HUES48 (cell line): ENCODE measurements around the gene POTEH.
"Not testable (repeated sequence)": the region's sequence is repeated elsewhere in the genome, so short reads cannot be mapped to it uniquely, and the experiment has no call there.

Source experiments
- H3K27ac ChIP-seq: one replicate; pipeline ENCODE4 v1.7.0; 2013; ENCODE audit warnings: low read depth, low read length, inconsistent platforms
- H3K27me3 ChIP-seq: 2 replicates; pipeline ENCODE4 v1.6.1; 2013; ENCODE audit warnings: mild to moderate bottlenecking, low read length; ENCODE audit not compliant: control insufficient read depth, insufficient read depth
- H3K36me3 ChIP-seq: 2 replicates; pipeline ENCODE4 v1.6.1; 2013; ENCODE audit warnings: low read length; ENCODE audit not compliant: control insufficient read depth, insufficient read depth
- H3K4me1 ChIP-seq: 2 replicates; pipeline ENCODE4 v1.6.1; 2013; ENCODE audit warnings: mild to moderate bottlenecking, low read length; ENCODE audit not compliant: control insufficient read depth, insufficient read depth
- H3K4me3 ChIP-seq: 2 replicates; pipeline ENCODE4 v1.5.1; 2013; ENCODE audit warnings: mild to moderate bottlenecking, low read depth, low read length
- H3K9ac ChIP-seq: 2 replicates; pipeline ENCODE4 v1.6.1; 2013; ENCODE audit warnings: mild to moderate bottlenecking, low read depth, low read length, moderate library complexity
- H3K9me3 ChIP-seq: 2 replicates; pipeline ENCODE4 v1.6.1; 2013; ENCODE audit warnings: low read length; ENCODE audit not compliant: control insufficient read depth, insufficient read depth

POTEH gene

DNA sequence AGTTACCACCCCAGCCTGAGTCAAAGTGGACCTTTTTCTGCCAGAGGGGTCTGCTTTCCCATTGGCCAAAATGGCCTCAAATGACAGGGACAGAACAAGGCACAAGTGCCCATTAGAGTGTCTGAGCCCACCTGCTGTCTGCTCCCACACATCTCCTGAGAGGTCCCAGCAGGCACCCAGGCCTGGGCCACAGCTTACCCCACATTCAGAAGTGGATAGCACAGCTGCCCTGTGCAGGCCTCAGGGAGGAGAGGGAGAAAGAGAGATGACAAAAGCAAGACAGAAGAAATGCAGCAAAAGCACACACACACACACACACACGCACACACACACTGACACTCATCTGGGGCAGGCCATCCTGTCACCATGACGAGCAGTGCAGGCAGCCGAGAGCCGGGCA lies 4.2 kb upstream of the POTEH start:
- not testable (repeated sequence) for H3K4me3 ChIP-seq, H3K27ac ChIP-seq, H3K9ac ChIP-seq, H3K36me3 ChIP-seq, H3K4me1 ChIP-seq, H3K9me3 ChIP-seq, H3K27me3 ChIP-seq

DNA sequence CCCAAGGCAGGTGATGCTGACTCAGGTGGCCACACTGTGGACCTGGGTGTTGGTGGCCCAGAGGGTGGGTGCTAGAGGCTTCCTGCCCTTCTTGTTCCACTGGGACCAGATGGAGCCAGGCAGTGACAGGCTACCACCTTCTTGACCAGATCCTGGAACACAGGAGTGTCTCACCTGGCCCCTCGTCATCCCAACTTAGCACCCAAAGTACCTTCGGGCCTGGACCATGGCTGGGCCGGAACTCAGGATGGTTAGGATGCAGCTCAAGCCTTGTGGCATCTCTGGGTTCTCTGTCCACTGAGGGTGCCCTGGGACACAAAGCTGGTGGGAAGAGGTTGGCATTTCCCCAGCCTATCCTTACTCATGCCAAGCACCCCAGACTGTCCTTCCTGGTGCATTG lies 2.7 kb upstream of the POTEH start:
- not testable (repeated sequence) for H3K9ac ChIP-seq, H3K36me3 ChIP-seq, H3K4me1 ChIP-seq, H3K27me3 ChIP-seq, H3K27ac ChIP-seq, H3K4me3 ChIP-seq
- peaks cover 10% of the 10 kb centered on the region for H3K9me3 ChIP-seq

DNA sequence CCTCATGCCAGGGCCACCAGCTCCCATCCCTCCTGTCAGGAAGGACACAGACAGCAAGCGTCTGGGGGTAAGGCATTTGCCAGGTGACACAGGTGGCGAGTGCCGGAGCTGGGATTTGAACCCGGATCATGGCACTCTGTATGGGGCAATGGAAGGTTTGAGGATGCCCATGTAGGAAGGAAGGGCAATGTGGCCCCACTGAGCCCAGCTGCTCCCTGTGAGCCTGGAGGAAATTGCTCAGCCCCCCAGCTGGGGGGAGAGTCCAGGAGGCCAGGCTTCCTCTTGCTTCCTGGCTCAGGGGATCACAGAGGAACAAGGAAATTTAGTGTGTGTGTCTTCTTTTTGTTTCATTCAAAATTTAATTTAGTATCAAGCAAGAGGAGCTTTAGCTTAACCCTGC lies 2.1 kb upstream of the POTEH start:
- peaks cover 10% of the 10 kb centered on the region for H3K9me3 ChIP-seq
- not testable (repeated sequence) for H3K36me3 ChIP-seq, H3K9ac ChIP-seq, H3K4me3 ChIP-seq, H3K27ac ChIP-seq, H3K27me3 ChIP-seq, H3K4me1 ChIP-seq

DNA sequence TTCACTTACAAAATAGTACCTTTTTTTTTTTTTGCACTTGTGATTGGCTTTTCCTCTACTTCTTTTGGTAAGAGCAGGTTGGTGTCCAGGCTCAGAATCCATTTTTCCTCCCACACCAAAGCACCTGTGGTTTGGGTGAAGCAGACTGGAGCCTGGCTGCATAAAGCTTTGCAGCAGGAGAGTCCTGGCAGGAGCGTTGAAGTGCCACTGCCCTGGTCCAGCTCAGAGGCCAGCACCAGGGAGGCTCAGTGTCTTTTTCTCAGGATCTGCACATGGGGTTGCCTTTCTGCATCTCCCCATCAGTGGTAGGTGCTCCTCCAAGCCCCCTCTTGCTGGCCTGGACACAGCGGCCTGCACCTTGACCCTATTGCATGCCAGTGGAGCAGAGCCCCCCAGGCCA lies 1.7 kb upstream of the POTEH start:
- H3K36me3 ChIP-seq, H3K9ac ChIP-seq, H3K27ac ChIP-seq, H3K4me3 ChIP-seq, H3K4me1 ChIP-seq, H3K27me3 ChIP-seq: not testable (repeated sequence)
- H3K9me3 ChIP-seq, result peaks cover 10% of the 10 kb centered on the region

DNA sequence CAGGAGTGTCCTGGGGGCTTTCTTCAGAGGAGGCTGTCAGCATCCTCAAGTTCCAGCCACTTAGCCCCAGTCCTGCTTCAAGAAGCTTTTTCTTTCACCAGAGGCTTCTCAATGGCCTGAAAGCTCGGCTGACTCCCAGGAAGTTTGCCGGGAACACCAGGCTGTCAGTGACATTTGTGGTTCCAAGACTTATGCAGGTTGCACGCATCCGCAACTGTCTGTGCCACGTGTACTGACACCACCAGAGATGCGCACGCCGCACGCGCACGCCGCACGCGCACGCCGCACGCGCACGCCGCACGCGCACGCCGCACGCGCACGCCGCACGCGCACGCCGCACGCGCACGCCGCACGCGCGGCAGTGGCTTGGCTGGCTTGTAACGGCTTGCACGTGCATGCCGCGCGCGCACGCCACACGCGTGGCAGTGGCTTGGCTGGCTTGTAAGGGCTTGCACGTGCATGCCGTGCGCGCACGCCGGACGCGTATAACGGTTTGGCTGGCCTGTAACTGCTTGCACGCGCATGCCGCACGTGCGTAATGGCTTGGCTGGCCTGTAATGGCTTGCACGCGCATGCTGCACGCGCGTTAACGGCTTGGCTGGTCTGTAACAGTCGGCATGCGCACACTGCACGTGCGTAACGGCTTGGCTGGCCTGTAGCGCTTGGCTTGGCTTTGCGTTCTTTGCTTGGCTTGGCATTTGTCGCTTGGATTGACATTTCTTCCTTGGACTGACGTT lies 646 bp upstream of the POTEH start:
- not testable (repeated sequence) for H3K4me1 ChIP-seq, H3K27me3 ChIP-seq, H3K36me3 ChIP-seq, H3K27ac ChIP-seq, H3K4me3 ChIP-seq, H3K9ac ChIP-seq
- H3K9me3 ChIP-seq, result peaks cover 10% of the 10 kb centered on the region

DNA sequence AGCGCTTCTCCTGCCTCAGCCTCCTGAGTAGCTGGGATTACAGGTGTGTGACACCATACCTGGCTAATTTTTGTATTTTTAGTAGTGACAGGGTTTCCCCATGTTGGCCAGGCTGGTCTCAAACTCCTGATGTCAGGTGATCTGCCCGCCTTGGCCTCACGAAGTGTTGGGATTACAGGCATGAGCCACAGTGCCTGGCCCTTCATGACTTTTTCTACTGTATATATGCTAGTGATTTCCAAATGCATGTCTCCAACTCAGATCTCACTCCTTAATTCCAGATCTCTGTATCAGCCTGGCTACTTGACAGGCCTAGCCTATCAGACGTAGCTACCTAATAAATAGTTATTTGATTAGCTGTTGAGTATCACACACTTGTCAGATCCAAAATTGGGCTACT lies 23.8 kb downstream of the POTEH start:
- H3K36me3 ChIP-seq, H3K9ac ChIP-seq, H3K4me3 ChIP-seq, H3K27ac ChIP-seq, H3K4me1 ChIP-seq, H3K27me3 ChIP-seq: not testable (repeated sequence)
- peaks cover 11% of the 10 kb centered on the region for H3K9me3 ChIP-seq

DNA sequence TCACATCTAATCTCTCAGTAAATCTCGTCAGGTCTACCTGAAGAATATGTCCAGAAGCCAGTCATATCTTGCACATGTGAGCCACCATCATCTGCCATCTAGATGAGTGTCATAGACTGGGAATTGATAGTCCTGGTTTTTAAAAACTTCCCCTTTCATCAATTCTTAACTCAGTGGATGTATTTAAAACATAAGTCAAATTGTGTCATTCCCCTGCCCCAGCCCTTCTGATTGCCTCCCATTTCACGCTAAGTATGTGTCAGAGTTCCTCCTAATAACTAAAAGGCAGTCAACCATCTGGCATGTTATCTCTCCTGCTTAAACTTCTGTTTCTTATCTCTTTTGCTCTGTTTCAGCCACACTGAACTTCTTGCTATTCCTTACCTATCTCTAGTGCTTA lies 24.3 kb downstream of the POTEH start:
- not testable (repeated sequence) for H3K4me3 ChIP-seq, H3K36me3 ChIP-seq, H3K9ac ChIP-seq, H3K27me3 ChIP-seq, H3K27ac ChIP-seq, H3K4me1 ChIP-seq
- peaks cover 11% of the 10 kb centered on the region for H3K9me3 ChIP-seq

DNA sequence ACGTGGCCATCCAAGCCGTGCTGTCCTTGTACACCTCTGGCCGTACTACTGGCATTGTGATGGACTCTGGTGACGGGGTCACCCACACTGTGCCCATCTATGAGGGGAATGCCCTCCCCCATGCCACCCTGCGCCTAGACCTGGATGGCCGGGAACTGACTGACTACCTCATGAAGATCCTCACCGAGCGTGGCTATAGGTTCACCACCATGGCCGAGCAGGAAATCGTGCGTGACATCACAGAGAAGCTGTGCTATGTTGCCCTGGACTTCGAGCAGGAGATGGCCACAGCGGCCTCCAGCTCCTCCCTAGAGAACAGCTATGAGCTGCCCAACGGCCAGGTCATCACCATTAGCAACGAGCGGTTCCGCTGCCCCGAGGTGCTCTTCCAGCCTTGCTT lies 32.1 kb downstream of the POTEH start:
- H3K4me3 ChIP-seq, H3K36me3 ChIP-seq, H3K9ac ChIP-seq, H3K27ac ChIP-seq, H3K4me1 ChIP-seq, H3K27me3 ChIP-seq, H3K9me3 ChIP-seq: not testable (repeated sequence)

DNA sequence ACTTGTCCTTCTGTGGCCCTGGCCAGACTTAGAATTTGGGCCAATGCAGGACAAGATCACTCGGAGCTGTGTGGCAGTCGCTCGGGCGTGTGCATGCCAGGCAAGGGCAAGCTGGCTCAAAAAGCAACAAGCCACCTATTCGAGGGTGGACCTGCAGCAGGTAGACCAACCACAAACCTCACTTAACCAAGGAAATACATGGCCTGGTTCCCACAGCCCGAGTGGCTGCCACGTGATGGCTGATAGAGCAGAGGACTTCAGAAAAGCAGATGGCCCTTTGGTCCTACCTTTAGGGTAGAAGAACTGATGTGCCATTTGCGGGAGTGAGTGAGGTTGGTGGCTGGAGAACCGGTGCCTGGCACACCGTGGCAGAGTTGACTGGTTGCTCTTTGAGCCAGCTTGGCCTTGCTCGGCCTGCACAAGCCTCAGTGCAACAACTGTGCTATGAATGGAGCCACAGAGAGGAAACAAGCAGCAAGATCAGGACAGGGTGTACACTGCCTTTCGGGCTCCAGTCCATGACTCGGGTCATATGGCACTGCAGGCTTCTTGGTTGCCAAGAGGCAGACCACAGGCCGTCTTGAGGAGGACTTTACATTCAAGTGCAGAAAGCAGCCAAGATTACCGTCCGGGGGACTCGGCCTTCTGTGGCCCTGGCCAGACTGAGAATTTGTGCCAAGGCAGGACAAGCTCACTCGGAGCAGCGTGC lies 39.5 kb downstream of the POTEH start:
- H3K27me3 ChIP-seq, H3K27ac ChIP-seq, H3K36me3 ChIP-seq, H3K9me3 ChIP-seq, H3K4me1 ChIP-seq, H3K9ac ChIP-seq, H3K4me3 ChIP-seq: not testable (repeated sequence)

DNA sequence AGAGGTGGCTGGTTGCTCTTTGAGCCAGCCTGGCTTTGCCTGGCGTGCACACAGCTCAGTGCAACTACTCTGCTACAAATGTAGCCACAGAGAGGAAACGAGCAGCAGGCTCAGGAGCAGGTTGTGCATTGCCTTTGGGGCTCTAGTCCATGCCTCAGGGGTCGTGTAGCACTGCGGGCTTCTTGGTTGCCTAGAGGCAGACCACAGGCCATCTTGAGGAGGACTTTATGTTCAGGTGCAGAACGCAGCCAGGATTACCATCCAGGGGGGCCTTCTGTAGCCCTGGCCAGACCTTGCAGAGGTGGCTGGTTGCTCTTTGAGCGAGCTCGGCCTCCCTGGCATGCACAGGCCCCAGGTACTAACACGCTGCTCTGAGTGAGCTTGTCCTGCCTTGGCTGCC lies 41.2 kb downstream of the POTEH start:
- not testable (repeated sequence) for H3K9ac ChIP-seq, H3K4me1 ChIP-seq, H3K9me3 ChIP-seq, H3K4me3 ChIP-seq, H3K27ac ChIP-seq, H3K27me3 ChIP-seq, H3K36me3 ChIP-seq

DNA sequence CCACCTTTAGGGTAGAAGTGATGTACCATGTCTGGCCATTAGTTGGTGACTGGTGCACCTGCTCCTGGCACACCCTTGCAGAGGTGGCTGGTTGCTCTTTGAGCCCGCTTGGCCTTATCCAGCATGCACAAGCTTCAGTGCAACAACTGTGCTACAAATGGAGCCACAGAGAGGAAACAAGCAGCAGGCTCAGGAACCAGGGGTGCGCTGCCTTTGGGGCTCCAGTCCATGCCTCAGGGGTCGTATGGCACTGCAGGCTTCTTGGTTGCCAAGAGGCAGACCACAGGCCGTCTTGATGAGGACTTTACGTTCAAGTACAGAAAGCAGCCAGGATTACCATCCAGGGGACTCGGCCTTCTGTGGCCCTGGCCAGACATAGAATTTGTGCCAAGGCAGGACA lies 44.6 kb downstream of the POTEH start:
- not testable (repeated sequence) for H3K9ac ChIP-seq, H3K27me3 ChIP-seq, H3K4me1 ChIP-seq, H3K9me3 ChIP-seq, H3K27ac ChIP-seq, H3K4me3 ChIP-seq, H3K36me3 ChIP-seq
